ENCODE data around the gene ATPAF1.
A peak's percentile ranks its signal among the peaks of the same experiment; 100 is the strongest.

Gene ATPAF1

GRCh38 chr1:46611691-46612221, 56.4 kb downstream of the ATPAF1 start:
- Histone ChIP-seq H3K36me3 (ENCODE audit: insufficient read depth, low read length) (no peaks in the 10 kb centered on the region), H3K4me3 (ENCODE audit: low read length, poor library complexity, severe bottlenecking) (peak overlapping the region; percentile 31), H3K9me3 (ENCODE audit: insufficient read depth, low read depth, low read length) (no peaks in the 10 kb centered on the region), H4K20me1 (ENCODE audit: insufficient read depth, low read length, poor library complexity, severe bottlenecking) (no peaks in the 10 kb centered on the region), H2AFZ (ENCODE audit: low read length) (no peak overlapping the region), H3K79me2 (ENCODE audit: insufficient read depth, low read length) (peaks cover 19% of the 10 kb centered on the region; the same call in 1 of the 2 replicates), H3K4me2 (ENCODE audit: low read depth, low read length, poor library complexity, severe bottlenecking) (peak overlapping the region; percentile 58), H3F3A (ENCODE audit: low read depth) (no peaks in the 10 kb centered on the region), H3K27me3 (ENCODE audit: insufficient read depth, low read length, poor library complexity, severe bottlenecking) (no peaks in the 10 kb centered on the region), H3K4me1 (ENCODE audit: insufficient read depth, low read length, poor library complexity, severe bottlenecking) (peaks cover 49% of the 10 kb centered on the region), H3K9ac (ENCODE audit: low read depth, low read length, poor library complexity, severe bottlenecking) (peak overlapping the region; percentile 33), H3K9me2 (replicated peaks; ENCODE audit: low read depth, low read length) (no peaks in the 10 kb centered on the region)
- TF ChIP-seq EZH2phosphoT487 (IDR thresholded peaks at IDR 0.05; ENCODE audit: borderline replicate concordance) (no peak), CTCF (conservative IDR thresholded peaks at IDR 0.05; ENCODE audit: low read length) (no peak)

- Histone ChIP-seq H3K9me3 (ENCODE audit: insufficient read depth, low read depth, low read length) (no peaks in the 10 kb centered on the region), H3K36me3 (ENCODE audit: insufficient read depth, low read length) (no peaks in the 10 kb centered on the region), H4K20me1 (ENCODE audit: insufficient read depth, low read length, poor library complexity, severe bottlenecking) (no peaks in the 10 kb centered on the region), H3K9me2 (replicated peaks; ENCODE audit: low read depth, low read length) (no peaks in the 10 kb centered on the region), H3K4me1 (ENCODE audit: insufficient read depth, low read length, poor library complexity, severe bottlenecking) (peaks cover 44% of the 10 kb centered on the region), H3K9ac (ENCODE audit: low read depth, low read length, poor library complexity, severe bottlenecking) (no peak overlapping the region), H3K4me2 (ENCODE audit: low read depth, low read length, poor library complexity, severe bottlenecking) (no peak overlapping the region), H2AFZ (ENCODE audit: low read length) (no peak overlapping the region), H3F3A (ENCODE audit: low read depth) (no peaks in the 10 kb centered on the region), H3K79me2 (ENCODE audit: insufficient read depth, low read length) (peaks cover 15% of the 10 kb centered on the region; the same call in 1 of the 2 replicates), H3K27me3 (ENCODE audit: insufficient read depth, low read length, poor library complexity, severe bottlenecking) (no peaks in the 10 kb centered on the region), H3K4me3 (ENCODE audit: low read length, poor library complexity, severe bottlenecking) (no peak overlapping the region)
- TF ChIP-seq EZH2phosphoT487 (IDR thresholded peaks at IDR 0.05; ENCODE audit: borderline replicate concordance) = no peak
- no peak for TF ChIP-seq CTCF (conservative IDR thresholded peaks at IDR 0.05; ENCODE audit: low read length)
Observed at GRCh38 chr1:46607345-46608130, 60.6 kb downstream of the ATPAF1 start.

DNA sequence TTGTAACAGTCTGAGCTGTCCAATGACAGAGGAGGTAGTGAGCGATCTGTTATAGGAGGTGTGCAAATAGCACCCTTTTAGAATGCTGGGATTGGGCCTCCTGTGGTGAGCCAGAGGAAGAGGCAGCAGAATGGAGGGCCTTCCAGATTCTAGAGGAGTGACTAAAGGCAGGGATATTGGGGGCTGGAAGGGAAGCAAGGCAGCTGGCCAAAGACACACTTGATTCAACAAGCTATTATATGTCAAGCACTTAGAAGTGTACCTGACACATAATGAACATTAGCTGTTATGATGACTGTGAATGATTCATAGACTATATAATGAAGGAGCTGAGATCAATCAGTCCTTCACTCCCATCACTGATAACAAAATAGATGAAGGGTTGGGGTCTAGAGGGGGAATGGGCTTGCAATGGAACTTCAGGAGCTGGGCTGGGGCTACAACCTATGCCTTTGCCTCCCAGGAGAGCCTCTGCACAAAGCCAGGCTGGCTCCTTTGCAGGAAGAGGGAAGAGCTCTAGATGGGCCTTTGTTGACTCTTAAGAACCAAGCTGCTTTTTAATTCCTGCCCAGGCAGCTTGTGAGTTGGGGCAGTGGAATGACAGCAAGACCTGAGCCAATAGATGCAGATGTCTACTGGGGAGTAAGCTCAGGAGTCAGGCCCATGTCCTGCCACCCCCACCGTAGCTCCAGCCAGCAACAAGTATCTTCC, 61.8 kb downstream of the ATPAF1 start:
- no peak overlapping the region for H3K9ac ChIP-seq (ENCODE audit: low read depth, low read length, poor library complexity, severe bottlenecking)
- no peaks in the 10 kb centered on the region for H3K27me3 ChIP-seq (ENCODE audit: insufficient read depth, low read length, poor library complexity, severe bottlenecking)
- H3K4me1 ChIP-seq (ENCODE audit: insufficient read depth, low read length, poor library complexity, severe bottlenecking) = peaks cover 40% of the 10 kb centered on the region
- H3K4me3 ChIP-seq (ENCODE audit: low read length, poor library complexity, severe bottlenecking) = no peak overlapping the region
- H3K9me2 ChIP-seq (replicated peaks; ENCODE audit: low read depth, low read length) = no peaks in the 10 kb centered on the region
- H2AFZ ChIP-seq (ENCODE audit: low read length) = no peak overlapping the region
- H3F3A ChIP-seq (ENCODE audit: low read depth) = no peaks in the 10 kb centered on the region
- no peaks in the 10 kb centered on the region for H3K36me3 ChIP-seq (ENCODE audit: insufficient read depth, low read length)
- H4K20me1 ChIP-seq (ENCODE audit: insufficient read depth, low read length, poor library complexity, severe bottlenecking) = no peaks in the 10 kb centered on the region
- no peak overlapping the region for H3K4me2 ChIP-seq (ENCODE audit: low read depth, low read length, poor library complexity, severe bottlenecking)
- TF ChIP-seq EZH2phosphoT487 (IDR thresholded peaks at IDR 0.05; ENCODE audit: borderline replicate concordance) = no peak
- TF ChIP-seq CTCF (conservative IDR thresholded peaks at IDR 0.05; ENCODE audit: low read length) = no peak
- no peaks in the 10 kb centered on the region for H3K9me3 ChIP-seq (ENCODE audit: insufficient read depth, low read depth, low read length)
- peaks cover 15% of the 10 kb centered on the region; the same call in 1 of the 2 replicates for H3K79me2 ChIP-seq (ENCODE audit: insufficient read depth, low read length)
